ENCODE measurements around the gene CCR8.
"Not testable (repeated sequence)": the region's sequence is repeated elsewhere in the genome, so short reads cannot be mapped to it uniquely, and the experiment has no call there.

DNA sequence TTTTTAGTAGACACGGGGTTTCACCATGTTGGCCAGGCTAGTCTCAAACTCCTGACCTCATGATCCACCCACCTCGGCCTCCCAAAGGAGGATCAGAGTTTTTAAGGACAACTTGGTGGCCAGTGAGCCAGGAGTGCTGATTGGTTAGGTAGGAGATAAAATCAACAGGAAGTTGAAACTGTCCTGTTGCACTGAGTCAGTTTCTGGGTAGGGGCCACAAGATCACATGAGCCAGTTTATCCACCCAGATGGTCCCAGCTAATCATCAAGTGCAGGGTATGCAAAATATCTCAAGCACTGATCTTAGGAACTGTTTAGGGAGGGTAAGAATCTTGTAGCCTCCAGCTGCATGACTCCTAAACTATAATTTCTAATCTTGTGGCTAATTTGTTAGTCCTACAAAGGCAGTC, 7.9 kb upstream of the CCR8 start:
- TF ChIP-seq, protein P1, sequence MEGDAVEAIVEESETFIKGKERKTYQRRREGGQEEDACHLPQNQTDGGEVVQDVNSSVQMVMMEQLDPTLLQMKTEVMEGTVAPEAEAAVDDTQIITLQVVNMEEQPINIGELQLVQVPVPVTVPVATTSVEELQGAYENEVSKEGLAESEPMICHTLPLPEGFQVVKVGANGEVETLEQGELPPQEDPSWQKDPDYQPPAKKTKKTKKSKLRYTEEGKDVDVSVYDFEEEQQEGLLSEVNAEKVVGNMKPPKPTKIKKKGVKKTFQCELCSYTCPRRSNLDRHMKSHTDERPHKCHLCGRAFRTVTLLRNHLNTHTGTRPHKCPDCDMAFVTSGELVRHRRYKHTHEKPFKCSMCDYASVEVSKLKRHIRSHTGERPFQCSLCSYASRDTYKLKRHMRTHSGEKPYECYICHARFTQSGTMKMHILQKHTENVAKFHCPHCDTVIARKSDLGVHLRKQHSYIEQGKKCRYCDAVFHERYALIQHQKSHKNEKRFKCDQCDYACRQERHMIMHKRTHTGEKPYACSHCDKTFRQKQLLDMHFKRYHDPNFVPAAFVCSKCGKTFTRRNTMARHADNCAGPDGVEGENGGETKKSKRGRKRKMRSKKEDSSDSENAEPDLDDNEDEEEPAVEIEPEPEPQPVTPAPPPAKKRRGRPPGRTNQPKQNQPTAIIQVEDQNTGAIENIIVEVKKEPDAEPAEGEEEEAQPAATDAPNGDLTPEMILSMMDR (conservative IDR thresholded peaks at IDR 0.05; ENCODE audit: low read depth, low read length): not testable (repeated sequence)
- TF ChIP-seq EZH2phosphoT487 (IDR thresholded peaks at IDR 0.05; ENCODE audit: borderline replicate concordance, low read length): not testable (repeated sequence)

All from PC-3 (cell line).